Nephron progenitor cell (in vitro differentiated cells): Measurements from ENCODE around the gene ASTN2.

Experiments used
- DNase-seq: peaks from one replicate; pipeline ENCODE4 v3.0.0; 2021
- H3K27ac Mint-ChIP-seq: 2 replicates; pipeline ENCODE4 v1.8.0; 2021; ENCODE audit warnings: mild to moderate bottlenecking, moderate library complexity, mixed read lengths
- H3K27me3 Mint-ChIP-seq: 2 replicates; pipeline ENCODE4 v1.8.0; 2021; ENCODE audit warnings: mild to moderate bottlenecking, low read depth, mixed read lengths; ENCODE audit not compliant: poor library complexity
- H3K36me3 Mint-ChIP-seq: 2 replicates; pipeline ENCODE4 v1.8.0; 2021; ENCODE audit warnings: low read depth, mixed read lengths
- H3K4me1 Mint-ChIP-seq: 2 replicates; pipeline ENCODE4 v1.8.0; 2021; ENCODE audit warnings: mixed read lengths
- H3K4me3 Mint-ChIP-seq: 2 replicates; pipeline ENCODE4 v1.8.0; 2021; ENCODE audit warnings: mild to moderate bottlenecking, moderate library complexity, mixed read lengths
- H3K9me3 Mint-ChIP-seq: 2 replicates; pipeline ENCODE4 v1.8.0; 2021; ENCODE audit warnings: mild to moderate bottlenecking, moderate library complexity, mixed read lengths
- CTCF ChIP-seq: fragments of 200-600 bp; sonication (generic); IDR thresholded peaks from 2 replicates; pipeline ENCODE4 v1.5.0; 2021; ENCODE audit warnings: antibody characterized with exemption

The ASTN2 gene

GRCh38 chr9:117104206-117104605 is 310.7 kb downstream of the ASTN2 start:
- Mint-ChIP-seq H3K4me1 (peaks cover 5% of the 10 kb centered on the region), H3K36me3 (no peaks in the 10 kb centered on the region), H3K9me3 (no peaks in the 10 kb centered on the region), H3K4me3 (no peak overlapping the region), H3K27me3 (peaks cover 3% of the 10 kb centered on the region), H3K27ac (no peak overlapping the region)
- TF ChIP-seq CTCF = no peak
- no peak for DNase-seq

- no peaks in the 10 kb centered on the region for H3K36me3 Mint-ChIP-seq
- peaks cover 3% of the 10 kb centered on the region for H3K27me3 Mint-ChIP-seq
- no peak overlapping the region for H3K4me3 Mint-ChIP-seq
- H3K27ac Mint-ChIP-seq = no peak overlapping the region
- H3K9me3 Mint-ChIP-seq = no peaks in the 10 kb centered on the region
- no peak for DNase-seq
- no peak for TF ChIP-seq CTCF
- peaks cover 5% of the 10 kb centered on the region for H3K4me1 Mint-ChIP-seq
Measured at GRCh38 chr9:117103438-117104110, 311.3 kb downstream of the ASTN2 start.

GRCh38 chr9:117101008-117101407 is 313.8 kb downstream of the ASTN2 start:
- Mint-ChIP-seq H3K27me3 (peaks cover 9% of the 10 kb centered on the region), H3K4me1 (peaks cover 11% of the 10 kb centered on the region), H3K27ac (no peak overlapping the region), H3K4me3 (no peak overlapping the region), H3K36me3 (no peaks in the 10 kb centered on the region), H3K9me3 (no peaks in the 10 kb centered on the region)
- no peak for DNase-seq
- no peak for TF ChIP-seq CTCF

- no peak for TF ChIP-seq CTCF
Measured at GRCh38 chr9:117098331-117098730, 316.5 kb downstream of the ASTN2 start.

GRCh38 chr9:117097761-117098160 is 317.1 kb downstream of the ASTN2 start:
- peaks cover 25% of the 10 kb centered on the region for H3K4me1 Mint-ChIP-seq
- H3K9me3 Mint-ChIP-seq = no peaks in the 10 kb centered on the region
- H3K4me3 Mint-ChIP-seq = no peak overlapping the region
- peaks cover 9% of the 10 kb centered on the region for H3K27me3 Mint-ChIP-seq
- TF ChIP-seq CTCF = no peak
- no peaks in the 10 kb centered on the region for H3K36me3 Mint-ChIP-seq
- DNase-seq = no peak
- H3K27ac Mint-ChIP-seq = no peak overlapping the region

More at GRCh38 chr9:117098331-117098730, 316.5 kb downstream of the ASTN2 start:
- H3K27ac Mint-ChIP-seq = no peak overlapping the region
- peaks cover 9% of the 10 kb centered on the region for H3K27me3 Mint-ChIP-seq
- peaks cover 19% of the 10 kb centered on the region for H3K4me1 Mint-ChIP-seq
- no peak for DNase-seq
- no peaks in the 10 kb centered on the region for H3K9me3 Mint-ChIP-seq
- no peak overlapping the region for H3K4me3 Mint-ChIP-seq
- H3K36me3 Mint-ChIP-seq = no peaks in the 10 kb centered on the region

GRCh38 chr9:117096138-117096537 is 318.7 kb downstream of the ASTN2 start:
- no peak for TF ChIP-seq CTCF
- peaks cover 39% of the 10 kb centered on the region for H3K4me1 Mint-ChIP-seq
- no peaks in the 10 kb centered on the region for H3K36me3 Mint-ChIP-seq
- no peak overlapping the region for H3K4me3 Mint-ChIP-seq
- no peak overlapping the region for H3K27ac Mint-ChIP-seq
- H3K27me3 Mint-ChIP-seq = peaks cover 13% of the 10 kb centered on the region
- no peaks in the 10 kb centered on the region for H3K9me3 Mint-ChIP-seq
- no peak for DNase-seq
